OCI-LY7 (cell line): ENCODE data around the gene RAPGEF5. TPM values are rescaled to one million over a fixed set of nuclear protein-coding genes. Genes with fewer than 3 reads are reported as not detected.
A peak's percentile ranks its signal among the peaks of the same experiment; 100 is the strongest.

Experiments used
- BruUV-seq: library from RNA; stranded (reverse); fragments of 400-500 nt; replicated peaks from 2 replicates; lab custom pipeline; 2021; lab: Mats Ljungman, UMichigan
- CTCF ChIA-PET: fragments of 300-600 bp; sonication (Branson Sonifier 250); formaldehyde crosslinking; loops from one replicate; lab custom pipeline; 2022; ENCODE audit warnings: antibody characterized with exemption; ENCODE audit not compliant: unreplicated experiment; lab: Charles Lee
- POLR2A ChIA-PET: fragments of 300-600 bp; sonication (Branson Sonifier 250); formaldehyde crosslinking; loops from one replicate; lab custom pipeline; 2022; ENCODE audit warnings: antibody characterized with exemption; lab: Charles Lee
- DNase-seq: peaks from one replicate; pipeline ENCODE4 v3.0.0-alpha.2; 2015; ENCODE audit warnings: low spot score
- H2AFZ ChIP-seq: fragments of 200-600 bp; sonication (generic), shearing (Covaris generic); 2 replicates; pipeline ENCODE4 v1.6.1; 2014; ENCODE audit warnings: mild to moderate bottlenecking, antibody characterized with exemption, low read length, moderate library complexity
- H3K27ac ChIP-seq: fragments of 200-600 bp; sonication (generic); 2 replicates; pipeline ENCODE4 v1.5.1; 2014; ENCODE audit warnings: mixed run types, low read depth, mild to moderate bottlenecking, moderate library complexity, low read length, inconsistent platforms; ENCODE audit not compliant: poor library complexity, severe bottlenecking
- H3K36me3 ChIP-seq: fragments of 200-600 bp; sonication (generic); 2 replicates; pipeline ENCODE4 v1.6.1; 2014; ENCODE audit warnings: mild to moderate bottlenecking, antibody characterized with exemption, low read length, moderate library complexity, mixed read lengths; ENCODE audit not compliant: insufficient read depth
- H3K4me1 ChIP-seq: fragments of 200-600 bp; sonication (generic); 2 replicates; pipeline ENCODE4 v1.5.1; 2014; ENCODE audit warnings: mild to moderate bottlenecking, low read length; ENCODE audit not compliant: insufficient read depth, poor library complexity, severe bottlenecking
- H3K4me2 ChIP-seq: fragments of 200-600 bp; sonication (generic); 2 replicates; pipeline ENCODE4 v1.6.1; 2014; ENCODE audit warnings: mild to moderate bottlenecking, low read length
- H3K4me3 ChIP-seq: fragments of 200-600 bp; sonication (generic); 2 replicates; pipeline ENCODE4 v1.5.1; 2014; ENCODE audit warnings: mild to moderate bottlenecking, low read depth, low read length; ENCODE audit not compliant: poor library complexity, severe bottlenecking
- H3K79me2 ChIP-seq: fragments of 200-600 bp; sonication (generic); 2 replicates; pipeline ENCODE4 v1.6.1; 2016; ENCODE audit warnings: low read depth, mild to moderate bottlenecking, low read length, moderate library complexity, mixed read lengths; ENCODE audit not compliant: insufficient read depth
- H3K9me2 ChIP-seq: fragments of 200-600 bp; sonication (generic); 2 replicates; pipeline ENCODE4 v1.6.1; 2016; ENCODE audit warnings: mild to moderate bottlenecking, low read length, mixed read lengths; ENCODE audit not compliant: insufficient read depth
- H3K9me3 ChIP-seq: fragments of 200-600 bp; sonication (generic); 2 replicates; pipeline ENCODE4 v1.6.1; 2014; ENCODE audit warnings: mild to moderate bottlenecking, mixed run types, low read length, mixed read lengths
- H4K20me1 ChIP-seq: fragments of 200-600 bp; sonication (generic); 2 replicates; pipeline ENCODE4 v1.6.1; 2014; ENCODE audit warnings: mild to moderate bottlenecking, antibody characterized with exemption, low read length, moderate library complexity, mixed read lengths; ENCODE audit not compliant: insufficient read depth
- CTCF ChIP-seq: fragments of 200-600 bp; sonication (generic); conservative IDR thresholded peaks from 2 replicates; pipeline ENCODE4 v1.5.1; 2014; ENCODE audit warnings: mild to moderate bottlenecking, antibody characterized with exemption, low read length, moderate library complexity, mixed read lengths
- EZH2phosphoT487 ChIP-seq: fragments of 200-600 bp; sonication (generic); IDR thresholded peaks from 2 replicates; pipeline ENCODE4 v1.6.1; 2018; ENCODE audit warnings: low read depth, borderline replicate concordance, mild to moderate bottlenecking, mixed run types, antibody characterized with exemption, low read length, moderate library complexity, mixed read lengths
- intact Hi-C: fragments of 100-400 bp; cut with micrococcal nuclease; formaldehyde crosslinking; loops from one replicate; pipeline ENCODE4 v1.10.0; 2022; ENCODE audit not compliant: unreplicated experiment
- total RNA-seq, 2 experiments: library from RNA; depleted of rRNA in 1 of 2; stranded (reverse); fragments of >200 nt in 1 of 2; shearing (Covaris generic) in 1 of 2; gene quantifications; 2 replicates each; pipeline ENCODE4 v1.2.3, GENCODE V29; 2014 to 2022

Gene RAPGEF5
- total RNA-seq, 2 experiments from 2014 or later: 114 to 115 TPM

- Histone ChIP-seq H3K4me3 (no peak overlapping the region), H3K79me2 (no peaks in the 10 kb centered on the region), H3K4me1 (no peaks in the 10 kb centered on the region), H2AFZ (no peak overlapping the region), H3K27ac (no peak overlapping the region), H3K9me2 (no peaks in the 10 kb centered on the region), H3K9me3 (no peaks in the 10 kb centered on the region), H3K4me2 (no peak overlapping the region), H4K20me1 (no peaks in the 10 kb centered on the region), H3K36me3 (peaks cover 18% of the 10 kb centered on the region)
- no peak for DNase-seq
- TF ChIP-seq EZH2phosphoT487 (no peak), CTCF (no peak)
- ChIA-PET CTCF (interaction anchor here (1.4 kb wide), 1 partner anchor 394 kb away, joined by 3 read pairs; the partner anchor contains the start of gene STEAP1B), POLR2A (no interaction called here)
- intact Hi-C loops: loop anchor here (10.0 kb wide), 1 partner anchor 619 kb away; the partner anchor contains the start of gene IL6
- no TSS peak for BruUV-seq
Measured at GRCh38 chr7:22105550-22105949, 251.4 kb downstream of the RAPGEF5 start.

- H2AFZ ChIP-seq: no peak overlapping the region
- POLR2A ChIA-PET: interaction anchor here (0.6 kb wide), 1 partner anchor 1718 kb away, joined by 3 read pairs; no protein-coding TSS in a partner anchor
- no peak overlapping the region for H3K4me2 ChIP-seq
- peak; percentile 20 for DNase-seq
- no peaks in the 10 kb centered on the region for H3K9me3 ChIP-seq
- CTCF ChIA-PET: interaction anchor here (0.8 kb wide), 1 partner anchor 9 kb away, joined by 3 read pairs; no protein-coding TSS in a partner anchor
- TF ChIP-seq EZH2phosphoT487 (no peak), CTCF (peak; percentile 54)
- H3K79me2 ChIP-seq: no peaks in the 10 kb centered on the region
- H4K20me1 ChIP-seq: no peaks in the 10 kb centered on the region
- intact Hi-C loops: no loop called here
- no peak overlapping the region for H3K27ac ChIP-seq
- no TSS peak for BruUV-seq
- no peaks in the 10 kb centered on the region for H3K4me1 ChIP-seq
- H3K9me2 ChIP-seq: no peaks in the 10 kb centered on the region
- H3K36me3 ChIP-seq: no peaks in the 10 kb centered on the region
- H3K4me3 ChIP-seq: no peak overlapping the region
Measured at GRCh38 chr7:22094413-22095342, 262.3 kb downstream of the RAPGEF5 start.
